DLD1 (cell line): Measurements from ENCODE around the gene SH3BP1.

Source experiments
- in situ Hi-C: cut with HindIII; loops from 2 replicates; pipeline ENCODE4 v1.10.0; 2017; ENCODE audit warnings: low sequenced_read_pairs

SH3BP1 gene

DNA sequence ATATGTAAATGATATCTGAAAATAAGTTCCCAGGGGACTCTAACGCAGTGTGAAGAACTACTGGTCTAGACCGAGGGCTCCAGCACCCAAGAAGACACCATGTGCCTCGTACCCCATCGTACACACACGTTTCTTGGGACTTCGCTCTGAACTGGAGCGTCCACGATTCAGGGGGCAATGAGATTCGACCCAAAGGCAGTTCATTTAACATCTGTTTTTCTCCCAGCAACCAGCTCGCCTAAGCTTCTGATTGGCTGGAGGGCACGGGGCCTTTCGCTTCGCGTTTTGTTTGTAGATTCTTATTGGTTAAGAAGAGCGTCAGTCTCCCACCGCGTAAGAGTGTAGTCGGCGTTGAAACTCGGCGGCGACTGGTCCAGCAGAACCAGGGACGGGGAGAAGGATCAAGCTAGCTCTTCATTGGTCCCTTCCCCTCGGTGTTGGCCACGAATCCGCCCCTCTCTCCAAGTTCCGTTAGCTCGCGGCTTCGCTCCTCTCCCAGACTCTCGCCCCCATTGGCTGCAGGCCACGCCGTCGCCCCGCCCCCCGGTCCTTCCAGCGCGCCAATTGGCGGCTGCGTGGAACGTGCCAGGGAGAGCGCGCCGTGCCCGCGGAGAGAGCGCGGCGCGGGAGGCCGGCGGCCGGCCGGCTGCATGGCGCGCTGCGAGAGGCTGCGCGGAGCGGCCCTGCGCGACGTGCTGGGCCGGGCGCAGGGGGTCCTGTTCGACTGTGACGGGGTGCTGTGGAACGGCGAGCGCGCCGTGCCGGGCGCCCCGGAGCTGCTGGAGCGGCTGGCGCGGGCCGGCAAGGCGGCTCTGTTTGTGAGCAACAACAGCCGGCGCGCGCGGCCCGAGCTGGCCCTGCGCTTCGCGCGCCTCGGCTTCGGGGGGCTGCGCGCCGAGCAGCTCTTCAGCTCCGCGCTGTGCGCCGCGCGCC, 18.9 kb downstream of the SH3BP1 start, which contains the start of gene PDXP:
PDXP (plus strand) TSS at position 591 of the 933 bp plus-strand sequence; CDS start at position 651, 60 bp downstream.
- in situ Hi-C loops = no loop called here

DNA sequence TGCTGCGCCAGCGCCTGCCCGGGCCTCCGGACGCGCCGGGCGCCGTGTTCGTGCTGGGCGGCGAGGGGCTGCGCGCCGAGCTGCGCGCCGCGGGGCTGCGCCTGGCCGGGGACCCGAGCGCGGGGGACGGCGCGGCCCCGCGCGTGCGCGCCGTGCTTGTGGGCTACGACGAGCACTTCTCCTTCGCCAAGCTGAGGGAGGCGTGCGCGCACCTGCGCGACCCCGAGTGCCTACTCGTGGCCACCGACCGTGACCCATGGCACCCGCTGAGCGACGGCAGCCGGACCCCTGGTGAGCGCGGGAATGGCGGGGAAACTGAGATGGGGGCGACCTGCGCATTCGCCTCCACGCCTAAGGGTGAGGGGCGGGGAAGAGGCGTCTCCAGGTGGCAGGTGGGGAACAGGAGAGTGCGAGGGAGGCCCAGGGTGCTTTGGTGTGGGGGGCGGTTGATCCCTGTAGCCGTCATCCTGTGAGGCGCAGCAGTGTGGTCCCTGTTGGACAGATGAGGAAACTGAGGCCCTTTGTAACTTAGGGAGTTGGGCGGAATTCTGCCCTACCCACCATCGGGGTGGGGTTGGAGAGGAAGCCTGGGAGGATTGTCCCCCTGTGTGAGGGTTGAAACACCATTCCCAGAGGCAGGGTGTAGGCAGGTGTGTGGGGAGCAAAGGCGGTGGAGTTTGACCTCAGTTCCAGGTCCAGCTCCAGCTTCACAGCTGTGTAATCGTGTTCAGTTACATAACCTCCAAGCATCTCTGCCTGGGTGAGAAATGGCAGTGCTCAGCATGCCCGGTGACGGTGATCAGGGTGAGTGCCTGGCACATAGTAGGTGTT, 19.8 kb downstream of the SH3BP1 start:
- in situ Hi-C loops = no loop called here

DNA sequence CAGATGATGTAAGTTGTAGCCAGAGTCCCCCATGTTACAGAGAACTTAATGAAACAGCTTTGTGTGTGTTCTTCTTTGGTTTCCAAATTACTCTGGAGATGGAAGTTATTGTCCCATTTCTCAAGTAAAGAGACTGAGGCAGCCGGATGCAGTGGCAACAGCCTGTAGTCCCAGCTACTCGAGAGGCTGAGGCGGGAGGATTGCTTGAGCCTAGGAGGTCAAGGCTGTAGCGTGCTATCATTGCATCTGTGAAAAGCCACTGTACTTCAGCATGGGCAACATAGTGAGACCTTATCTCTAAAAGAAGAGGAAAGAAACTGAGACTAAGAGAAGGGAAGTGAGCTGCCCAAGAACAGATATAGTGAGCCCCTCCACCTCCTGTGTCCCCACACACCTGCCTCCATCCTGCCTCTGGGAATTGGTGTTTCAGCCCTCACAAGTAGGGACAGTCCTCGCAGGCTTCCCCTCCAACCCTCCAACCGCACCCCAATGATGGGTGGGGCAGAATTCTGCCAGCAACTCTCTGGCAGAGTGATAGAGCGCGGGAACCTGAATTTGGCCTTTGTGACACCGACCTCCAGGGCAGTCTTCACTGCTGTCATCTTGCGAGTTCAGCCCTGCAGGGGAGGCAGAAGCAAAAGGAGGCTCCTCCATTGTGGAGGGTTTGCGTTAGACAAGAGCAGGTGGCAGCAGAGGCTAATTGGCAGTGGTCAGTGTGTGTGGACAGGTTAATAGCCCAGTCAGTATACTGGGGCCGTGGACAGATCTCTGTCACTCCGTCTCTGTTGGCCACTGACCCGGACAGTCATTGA, 20.6 kb downstream of the SH3BP1 start:
- in situ Hi-C loops = no loop called here

DNA sequence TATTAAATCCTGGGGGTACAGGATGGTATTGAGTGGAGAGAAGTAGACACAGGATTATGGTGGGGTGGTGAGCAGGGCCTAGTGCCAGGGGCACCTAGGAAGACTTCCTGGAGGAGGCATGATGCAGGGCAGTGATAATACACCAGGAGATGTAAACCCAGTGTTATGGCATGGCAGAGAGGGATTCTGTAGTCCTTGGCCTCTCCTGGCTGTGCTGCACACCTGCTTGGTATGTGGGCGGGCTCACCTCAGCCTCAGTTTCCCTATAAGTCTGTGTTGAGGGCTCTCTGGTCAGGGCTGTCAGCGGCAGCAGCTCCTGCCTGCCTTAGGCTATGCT, 21.2 kb downstream of the SH3BP1 start:
- in situ Hi-C loops = no loop called here

DNA sequence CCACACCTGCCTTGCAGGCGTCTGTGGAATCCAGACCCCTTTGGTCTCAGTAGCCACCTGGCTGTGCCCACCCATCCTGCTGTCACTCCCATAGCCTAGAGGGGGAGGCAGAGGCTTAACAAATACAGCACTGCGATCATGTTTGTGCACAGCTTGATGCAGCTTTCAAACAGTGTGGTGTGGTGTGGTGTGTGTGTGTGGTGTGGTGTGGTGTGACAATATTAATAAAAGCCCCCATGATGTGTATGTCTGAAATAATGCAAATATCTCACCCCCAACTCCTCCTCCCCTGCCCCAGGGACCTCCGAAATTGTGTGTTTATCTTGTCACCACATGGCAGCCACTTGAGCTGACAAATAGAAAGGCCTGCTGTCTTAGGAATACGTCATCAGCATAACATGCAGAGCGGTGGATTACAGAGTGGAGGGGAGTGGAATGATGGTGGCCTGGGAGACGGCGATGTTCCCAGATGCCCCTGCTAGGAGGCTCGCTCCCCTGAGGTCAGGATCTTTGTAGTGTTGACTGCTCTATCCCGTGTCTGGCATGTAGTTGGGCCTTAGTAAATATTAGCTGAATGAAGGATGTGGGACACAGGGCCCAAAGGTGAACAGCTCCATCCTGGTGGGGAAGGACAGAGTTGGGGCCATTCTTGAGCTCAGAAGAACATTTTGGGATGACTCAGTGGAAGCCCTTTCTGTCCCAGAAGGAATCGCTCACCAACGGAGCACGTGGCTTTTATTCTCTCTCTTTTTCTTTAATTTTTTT, 21.9 kb downstream of the SH3BP1 start:
- in situ Hi-C loops = no loop called here

DNA sequence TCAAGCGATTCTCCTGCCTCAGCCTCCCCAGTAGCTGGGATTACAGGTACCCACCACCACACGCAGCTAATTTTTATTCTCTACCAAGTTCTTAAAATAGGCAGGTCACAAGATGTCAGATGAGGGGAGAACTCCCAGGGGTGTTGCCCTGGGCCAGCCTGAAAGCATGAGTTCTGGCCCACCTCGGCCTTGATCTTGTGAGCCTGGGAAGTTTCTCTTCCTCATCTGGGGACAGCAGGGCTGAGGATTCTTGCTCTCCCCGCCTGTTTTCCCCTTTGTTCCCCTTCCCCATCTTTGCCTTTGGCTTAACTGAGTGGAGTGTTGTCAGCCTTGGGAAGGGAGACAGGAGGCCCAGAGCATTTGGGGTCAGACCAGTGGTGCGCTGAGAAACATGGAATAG, 22.6 kb downstream of the SH3BP1 start:
- in situ Hi-C loops = no loop called here

DNA sequence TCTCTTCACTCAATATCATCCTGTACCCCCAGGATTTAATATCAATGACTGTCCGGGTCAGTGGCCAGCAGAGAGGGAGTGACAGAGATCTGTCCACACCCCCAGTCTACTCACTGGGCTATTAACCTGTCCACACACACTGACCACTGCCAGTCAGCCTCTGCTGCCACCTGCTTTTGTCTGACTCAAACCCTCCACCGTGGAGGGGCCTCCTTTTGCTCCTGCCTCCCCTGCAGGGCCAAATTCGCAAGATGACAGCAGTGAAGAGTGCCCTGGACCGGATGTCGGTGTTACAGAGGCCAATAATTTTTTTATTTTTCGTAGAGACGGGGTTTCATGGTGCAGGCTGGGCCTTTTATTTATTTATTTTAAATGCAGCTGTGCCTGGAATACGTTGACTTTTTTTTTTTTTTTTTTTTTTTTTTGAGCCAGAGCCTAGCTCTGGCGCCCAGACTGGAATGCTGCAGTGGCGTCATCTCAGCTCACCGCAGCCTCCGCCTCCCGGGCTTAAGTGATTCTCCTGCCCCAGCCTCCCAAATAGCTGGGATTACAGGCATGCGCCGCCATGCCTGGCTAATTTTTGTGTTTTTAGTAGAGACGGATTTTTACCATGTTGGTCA, 24.2 kb downstream of the SH3BP1 start:
- in situ Hi-C loops = no loop called here

DNA sequence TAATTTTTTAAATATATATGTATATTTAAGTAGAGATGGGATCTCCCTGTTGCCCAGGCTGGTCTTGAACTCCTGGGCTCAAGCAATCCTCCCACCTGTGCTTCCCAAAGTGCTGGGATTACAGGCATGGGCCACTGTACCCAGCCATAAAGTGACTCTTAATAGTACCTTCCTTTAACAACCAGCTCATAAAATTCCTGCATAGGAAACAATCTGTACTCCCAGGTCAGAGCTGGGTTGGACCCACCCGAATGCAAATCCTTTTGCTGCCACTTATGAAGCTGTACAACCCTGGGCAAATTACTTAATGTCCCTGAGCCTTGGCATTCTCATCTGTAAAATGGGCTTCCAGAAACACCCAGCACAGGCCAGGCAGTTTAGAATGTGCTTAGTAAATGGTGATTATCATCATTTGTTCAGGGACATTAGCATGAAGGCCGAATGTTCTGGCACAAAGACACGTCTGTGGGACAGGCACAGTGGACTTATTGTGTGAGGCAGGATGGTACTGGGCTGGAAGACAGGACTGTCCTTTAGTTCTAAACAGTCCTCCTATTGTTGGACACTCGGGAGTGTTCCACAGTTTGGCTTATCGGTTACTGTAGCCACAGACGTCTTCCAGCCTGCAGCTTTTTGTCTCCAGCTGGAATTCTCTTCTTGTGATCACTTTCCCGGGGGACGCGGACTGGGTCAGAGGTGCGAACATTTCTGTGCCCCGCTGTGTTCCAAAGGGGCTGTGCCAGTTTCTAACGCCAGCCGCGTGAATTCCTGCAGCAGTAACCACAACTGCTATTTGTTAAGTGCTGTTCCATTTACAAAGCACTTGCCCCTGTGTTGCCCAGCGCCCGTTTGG, 25.0 kb downstream of the SH3BP1 start:
- in situ Hi-C loops = no loop called here

DNA sequence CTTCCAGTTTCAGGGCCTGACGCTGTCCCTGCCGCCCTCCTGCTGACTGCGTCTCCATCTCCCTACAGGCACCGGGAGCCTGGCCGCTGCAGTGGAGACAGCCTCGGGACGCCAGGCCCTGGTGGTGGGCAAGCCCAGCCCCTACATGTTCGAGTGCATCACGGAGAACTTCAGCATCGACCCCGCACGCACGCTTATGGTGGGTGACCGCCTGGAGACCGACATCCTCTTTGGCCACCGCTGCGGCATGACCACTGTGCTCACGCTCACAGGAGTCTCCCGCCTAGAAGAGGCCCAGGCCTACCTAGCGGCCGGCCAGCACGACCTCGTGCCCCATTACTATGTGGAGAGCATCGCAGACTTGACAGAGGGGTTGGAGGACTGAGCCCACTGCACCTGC, 26.0 kb downstream of the SH3BP1 start:
- in situ Hi-C loops = no loop called here

DNA sequence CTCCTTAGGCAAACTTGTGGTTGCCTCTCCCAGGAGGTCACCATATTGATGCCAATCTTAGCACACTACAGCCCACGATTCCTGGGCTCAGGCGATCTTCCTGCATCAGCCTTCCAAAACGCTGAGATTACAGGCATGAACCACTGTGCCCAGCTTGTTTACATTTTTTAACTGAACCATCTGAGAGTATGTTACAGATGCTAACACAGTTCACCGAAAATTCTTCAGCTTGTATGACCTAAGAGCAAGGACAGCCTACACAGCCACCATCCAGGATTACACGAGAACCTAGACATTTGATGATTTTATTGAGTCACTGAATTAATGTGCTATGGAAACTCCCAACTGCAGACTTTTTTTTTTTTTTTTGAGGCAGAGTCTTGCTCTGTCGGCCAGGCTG, 30.1 kb downstream of the SH3BP1 start:
- in situ Hi-C loops = no loop called here

DNA sequence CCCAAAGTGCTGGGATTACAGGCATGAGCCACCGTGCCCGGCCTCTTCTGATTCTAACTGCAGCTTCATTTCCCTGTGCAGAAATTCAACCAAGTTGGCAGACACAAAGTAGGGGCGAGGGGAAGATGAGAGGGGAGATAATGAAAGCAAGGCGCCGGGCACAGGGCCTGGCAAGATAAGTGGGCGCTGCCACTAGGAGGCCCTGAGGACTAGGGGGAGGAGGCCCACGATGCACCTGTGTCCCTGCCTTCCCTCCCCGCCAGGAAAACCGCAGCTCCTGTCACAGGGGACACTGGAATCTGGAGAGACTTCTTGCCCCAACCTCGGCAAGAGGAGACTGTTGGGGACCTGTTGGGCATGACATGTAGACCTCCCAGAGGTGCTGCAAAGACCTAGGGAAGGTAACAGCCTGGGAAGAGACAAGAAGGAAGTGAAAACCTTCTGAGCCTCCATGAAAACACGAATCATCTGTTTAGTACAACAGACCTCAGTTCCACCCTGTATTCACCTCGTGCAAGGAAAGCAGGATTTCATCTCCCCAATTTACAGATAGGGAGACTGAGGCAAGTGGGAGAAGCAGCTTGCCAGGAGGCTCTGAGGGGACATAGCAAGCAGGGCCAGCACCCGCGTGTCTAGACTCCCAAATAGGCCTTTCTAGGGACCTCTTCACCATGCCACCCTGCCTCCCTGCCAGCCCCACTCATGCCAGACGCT, 32.9 kb downstream of the SH3BP1 start:
- in situ Hi-C loops = no loop called here

DNA sequence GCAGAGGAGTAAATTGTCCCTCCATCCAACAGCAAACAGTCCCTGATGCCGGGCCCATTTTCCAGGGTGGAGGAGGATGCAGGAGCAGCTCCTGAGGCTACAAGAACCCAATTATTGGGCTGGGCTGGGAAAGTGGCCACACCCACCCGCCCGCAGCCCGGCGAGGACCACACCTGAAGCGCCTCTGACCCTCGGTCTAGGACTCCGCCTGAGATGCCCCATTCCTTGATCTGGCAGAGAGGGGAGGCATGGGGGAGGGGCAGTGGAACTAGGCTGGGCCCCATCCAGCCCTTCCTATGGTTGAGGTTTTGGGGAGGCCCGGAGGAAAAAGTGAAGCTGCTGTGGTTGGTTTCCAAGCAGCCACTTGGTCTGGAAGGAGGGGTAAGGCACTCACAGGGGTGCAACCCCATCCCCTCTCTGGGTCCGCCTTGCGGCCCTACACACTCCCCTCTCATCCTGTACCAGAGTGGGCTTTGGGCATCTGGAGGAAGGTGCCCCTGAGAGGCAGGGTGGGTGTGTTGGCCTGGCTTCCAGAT, 33.5 kb downstream of the SH3BP1 start:
- in situ Hi-C loops = no loop called here

DNA sequence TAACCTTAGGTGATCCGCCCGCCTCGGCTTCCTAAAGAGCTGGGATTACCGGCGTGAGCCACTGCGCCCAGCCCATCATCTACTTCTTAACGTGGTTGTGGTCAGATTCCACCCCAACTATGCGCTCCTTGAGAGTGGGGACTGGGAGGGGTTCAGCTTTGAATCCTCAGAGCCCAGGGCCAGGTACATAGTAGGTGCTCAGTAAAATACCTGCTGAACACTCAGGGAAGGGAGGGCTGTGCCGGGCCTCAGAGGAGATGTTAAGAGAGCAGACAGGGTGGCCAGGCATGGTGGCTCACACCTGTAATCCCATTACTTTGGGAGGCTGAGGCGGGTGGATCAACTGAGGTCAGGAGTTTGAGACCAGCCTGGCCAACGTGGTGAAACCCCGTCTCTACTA, 34.8 kb downstream of the SH3BP1 start:
- in situ Hi-C loops = no loop called here

DNA sequence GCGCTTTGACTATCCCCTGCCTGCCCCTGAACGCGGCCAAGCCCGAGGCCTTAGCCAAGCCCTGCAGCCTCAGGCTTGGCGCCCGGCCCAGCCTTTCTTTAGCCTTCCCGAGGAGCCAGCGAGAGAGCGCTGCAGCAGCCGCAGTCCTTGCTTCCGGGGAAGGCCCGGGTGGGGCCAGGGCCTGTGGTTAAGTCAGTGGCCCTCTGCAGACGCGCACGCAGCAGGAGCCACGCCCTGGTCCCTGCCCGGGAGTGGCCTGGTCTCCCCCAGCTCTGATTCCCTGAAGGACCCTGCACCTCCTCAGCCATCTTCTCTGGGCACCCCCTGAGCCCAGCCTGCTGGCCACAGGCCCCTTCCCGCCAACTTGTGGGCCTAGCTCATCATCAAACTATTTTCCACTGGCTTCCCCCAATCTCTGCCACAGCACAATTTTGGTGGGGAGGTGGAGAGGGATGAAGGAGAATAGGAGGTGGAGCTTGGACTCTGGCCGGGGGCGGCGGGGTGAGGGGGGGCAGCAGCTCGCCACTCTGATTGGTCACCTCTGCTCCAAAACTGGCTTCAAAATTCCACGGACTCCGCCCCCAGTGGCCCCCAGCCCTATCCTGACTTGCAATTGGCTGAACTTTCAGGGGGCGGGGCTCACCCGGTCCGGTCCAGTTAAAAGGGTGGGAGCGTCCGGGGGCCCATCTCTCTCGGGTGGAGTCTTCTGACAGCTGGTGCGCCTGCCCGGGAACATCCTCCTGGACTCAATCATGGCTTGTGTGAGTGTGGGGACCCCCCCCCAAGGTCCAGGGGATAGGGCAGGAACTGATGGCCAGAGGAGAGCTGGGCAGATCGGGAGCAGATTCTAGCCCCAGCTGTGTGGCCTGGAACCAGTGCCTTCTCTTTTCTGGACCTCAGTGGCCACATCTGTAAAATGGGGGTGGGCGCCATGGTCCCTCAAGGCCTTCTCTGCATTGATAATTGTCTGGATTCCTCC, 35.8 kb downstream of the SH3BP1 start, which contains the start of gene LGALS1:
LGALS1 (plus strand) TSS at position 686 of the 979 bp plus-strand sequence; CDS start at position 753, 67 bp downstream.
- in situ Hi-C loops = no loop called here

DNA sequence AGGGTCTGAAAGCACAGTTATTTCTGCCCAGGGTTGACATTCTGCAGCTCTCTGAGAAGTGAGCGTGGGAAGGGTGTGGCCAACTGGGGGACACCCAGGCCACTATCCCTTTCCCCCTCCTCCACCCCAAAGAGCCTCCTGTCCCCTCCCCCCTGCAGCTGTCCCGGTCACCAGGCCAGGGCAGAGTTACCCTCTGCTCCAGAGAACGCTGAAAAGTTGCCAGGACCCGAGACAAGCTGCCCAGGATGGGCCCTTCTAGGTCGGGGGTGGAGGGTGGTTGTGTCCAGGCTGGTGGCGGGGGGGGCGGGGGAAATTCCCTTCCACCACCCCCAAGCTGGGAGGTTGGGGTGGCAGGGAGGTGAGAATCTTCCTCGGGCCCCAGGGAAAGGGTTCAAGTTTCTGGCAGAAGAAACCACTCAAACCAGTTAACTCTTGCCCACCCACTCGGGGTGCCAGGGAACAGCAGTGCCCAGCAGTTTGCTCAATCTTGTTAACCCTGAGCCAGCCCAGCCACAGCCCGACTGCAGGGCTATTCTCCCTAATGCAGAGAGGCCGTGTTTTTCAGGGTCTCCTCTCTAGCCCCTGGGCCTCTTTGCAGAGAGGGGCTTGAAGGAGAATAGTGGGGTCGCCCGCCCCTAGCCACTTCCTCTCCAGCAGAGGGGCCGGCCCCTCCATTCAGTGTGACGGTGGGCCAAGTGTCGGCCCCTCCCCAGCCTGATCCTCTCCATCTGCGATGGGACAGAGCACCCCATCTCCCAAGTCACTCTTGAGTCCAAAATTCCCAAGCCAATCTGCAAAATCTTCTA, 36.7 kb downstream of the SH3BP1 start:
- in situ Hi-C loops = no loop called here
